HCT116 (cell line): ENCODE results near the gene KCNK16. TPM values are rescaled to one million over a fixed set of nuclear protein-coding genes. Genes with fewer than 3 reads are reported as not detected.

ENCODE experiments used
- ATAC-seq: fragments of 200-7000 bp; cut with Tn5 transposase; 2 replicates; pipeline ENCODE4 v1.9.1; 2020; ENCODE audit warnings: mild to moderate bottlenecking, moderate library complexity
- BruUV-seq: library from RNA; stranded (reverse); fragments of 400-500 nt; replicated peaks from 2 replicates; lab custom pipeline; 2021; lab: Mats Ljungman, UMichigan
- CTCF ChIA-PET: fragments of 300-600 bp; sonication (Branson Sonifier 250); formaldehyde crosslinking; loops from one replicate; lab custom pipeline; 2021; ENCODE audit warnings: antibody characterized with exemption; lab: Charles Lee
- POLR2A ChIA-PET: fragments of 300-600, 350-600 bp; sonication (Branson Sonifier 250); formaldehyde crosslinking; loops from one replicate; lab custom pipeline; 2021; ENCODE audit warnings: antibody characterized with exemption; lab: Charles Lee
- RAD21 ChIA-PET, 2 experiments: fragments of 300-600 bp; sonication (Branson Sonifier 250); formaldehyde crosslinking; loops; one replicate each; lab custom pipeline; 2023; ENCODE audit warnings: low total read pairs in 2 of 2; ENCODE audit not compliant: uncharacterized antibody in 2 of 2, unreplicated experiment in 2 of 2, low non-redundant PET in 1 of 2; lab: Charles Lee
- DNase-seq: peaks from one replicate; pipeline ENCODE4 v3.0.0-alpha.2; 2010; ENCODE audit warnings: low read depth, low spot score
- H2AFZ ChIP-seq: fragments of 200-600 bp; shearing (Covaris generic), sonication (generic); 2 replicates; pipeline ENCODE4 v1.6.1; 2017; ENCODE audit warnings: low read depth, mixed run types, mixed read lengths, antibody characterized with exemption, low read length; ENCODE audit not compliant: poor library complexity, severe bottlenecking
- H3K27ac ChIP-seq: 2 replicates; pipeline ENCODE4 v1.5.1; 2012; ENCODE audit warnings: low read depth, low read length
- H3K27me3 ChIP-seq: fragments of 200-600 bp; sonication (generic); 2 replicates; pipeline ENCODE4 v1.6.1; 2016; ENCODE audit warnings: mixed run types, low read length, mixed read lengths; ENCODE audit not compliant: insufficient read depth
- H3K36me3 ChIP-seq, 2 experiments: fragments of 200-500 bp in 1 of 2; fragments of 200-600 bp in 1 of 2; sonication (Bioruptor generic) in 1 of 2; sonication (generic) in 1 of 2; 2 replicates each; pipeline versions ENCODE4 v1.5.1 to v1.6.1; 2014 to 2016; ENCODE audit warnings: low read length in 2 of 2, inconsistent platforms in 1 of 2, mixed read lengths in 1 of 2, mixed run types in 1 of 2; ENCODE audit not compliant: insufficient read depth in 2 of 2, control insufficient read depth in 1 of 2
- H3K4me1 ChIP-seq, 2 experiments: fragments of 200-600 bp in 1 of 2; sonication (generic) in 1 of 2; 2 replicates each; pipeline versions ENCODE4 v1.5.1 to v1.6.1; 2012 to 2017; ENCODE audit warnings: low read length in 2 of 2, inconsistent platforms in 1 of 2, mild to moderate bottlenecking in 1 of 2, mixed read lengths in 1 of 2, mixed run types in 1 of 2, moderate library complexity in 1 of 2; ENCODE audit not compliant: insufficient read depth in 2 of 2, control insufficient read depth in 1 of 2
- H3K4me2 ChIP-seq: fragments of 200-600 bp; sonication (generic); 2 replicates; pipeline ENCODE4 v1.6.1; 2017; ENCODE audit warnings: mixed run types, low read length, mixed read lengths
- H3K4me3 ChIP-seq, 2 experiments: fragments of 200-600 bp in 1 of 2; sonication (generic) in 1 of 2; replicated peaks in 1 of 2; 2 replicates each; pipeline ENCODE4 v1.5.1; 2011 to 2016; ENCODE audit warnings: low read length in 2 of 2, control low read depth in 1 of 2, low read depth in 1 of 2, mild to moderate bottlenecking in 1 of 2, mixed read lengths in 1 of 2, mixed run types in 1 of 2
- H3K79me2 ChIP-seq: fragments of 200-600 bp; sonication (generic); 2 replicates; pipeline ENCODE4 v1.6.1; 2017; ENCODE audit warnings: mild to moderate bottlenecking, mixed run types, low read length, moderate library complexity, mixed read lengths; ENCODE audit not compliant: insufficient read depth
- H3K9ac ChIP-seq: fragments of 200-600 bp; sonication (generic); 2 replicates; pipeline ENCODE4 v1.6.1; 2016; ENCODE audit warnings: low read length, mixed read lengths
- H3K9me2 ChIP-seq: fragments of 200-600 bp; sonication (generic), shearing (Covaris generic); 2 replicates; pipeline ENCODE4 v1.6.1; 2017; ENCODE audit warnings: mixed run types, mild to moderate bottlenecking, moderate library complexity; ENCODE audit not compliant: insufficient read depth
- H3K9me3 ChIP-seq, 2 experiments: fragments of 200-500 bp in 1 of 2; fragments of 200-600 bp in 1 of 2; sonication (Bioruptor generic) in 1 of 2; sonication (generic) in 1 of 2; 2 replicates each; pipeline ENCODE4 v1.6.1; 2014 to 2017; ENCODE audit warnings: low read length in 2 of 2, mixed read lengths in 2 of 2, inconsistent platforms in 1 of 2, low read depth in 1 of 2, mild to moderate bottlenecking in 1 of 2, mixed run types in 1 of 2, moderate library complexity in 1 of 2; ENCODE audit not compliant: control insufficient read depth in 1 of 2, insufficient read depth in 1 of 2
- H4K20me1 ChIP-seq: fragments of 200-600 bp; sonication (generic), shearing (Covaris generic); 2 replicates; pipeline ENCODE4 v1.6.1; 2017; ENCODE audit warnings: mixed run types, mild to moderate bottlenecking, moderate library complexity; ENCODE audit not compliant: insufficient read depth
- EGR1 ChIP-seq: IDR thresholded peaks from 2 replicates; pipeline ENCODE4 v1.6.1; 2012; ENCODE audit warnings: low read depth
- ELF1 ChIP-seq: IDR thresholded peaks from 2 replicates; pipeline ENCODE4 v1.6.1; 2012; ENCODE audit warnings: low read depth, borderline replicate concordance
- EZH2phosphoT487 ChIP-seq: fragments of 200-600 bp; IDR thresholded peaks from 2 replicates; pipeline ENCODE4 v1.6.1; 2018; ENCODE audit warnings: antibody characterized with exemption, borderline replicate concordance
- FOSL1 ChIP-seq: IDR thresholded peaks from 2 replicates; pipeline ENCODE4 v1.6.1; 2012; ENCODE audit warnings: low read depth
- JUND ChIP-seq: IDR thresholded peaks from 2 replicates; pipeline ENCODE4 v1.6.1; 2012
- MAX ChIP-seq: IDR thresholded peaks from 2 replicates; pipeline ENCODE4 v1.6.1; 2012
- POLR2A ChIP-seq: IDR thresholded peaks from 2 replicates; pipeline ENCODE4 v1.7.0; 2011; ENCODE audit warnings: borderline replicate concordance; ENCODE audit not compliant: insufficient read depth, insufficient read length; ENCODE audit errors: extremely low read depth
- POLR2AphosphoS5 ChIP-seq: IDR thresholded peaks from 2 replicates; pipeline ENCODE4 v1.6.1; 2011; ENCODE audit warnings: mild to moderate bottlenecking, low read depth, low read length, moderate library complexity
- RAD21 ChIP-seq: IDR thresholded peaks from 2 replicates; pipeline ENCODE4 v1.6.1; 2012; ENCODE audit warnings: low read depth, mild to moderate bottlenecking
- SP1 ChIP-seq: IDR thresholded peaks from 2 replicates; pipeline ENCODE4 v1.6.1; 2012; ENCODE audit warnings: low read depth
- TCF7L2 ChIP-seq: IDR thresholded peaks from 2 replicates; pipeline ENCODE4 v1.7.0; 2011; ENCODE audit warnings: borderline replicate concordance, inconsistent platforms; ENCODE audit not compliant: insufficient read depth, insufficient read length; ENCODE audit errors: extremely low read depth
- YY1 ChIP-seq: IDR thresholded peaks from 2 replicates; pipeline ENCODE4 v1.6.1; 2011; ENCODE audit warnings: low read length, low read depth, moderate library complexity, mild to moderate bottlenecking; ENCODE audit not compliant: insufficient replicate concordance; ENCODE audit errors: extremely low read depth
- ZFX ChIP-seq: fragments of 450-650 bp; IDR thresholded peaks from 2 replicates; pipeline ENCODE4 v1.6.1; 2017
- ZNF274 ChIP-seq: fragments of 200-500 bp; sonication (Bioruptor generic); IDR thresholded peaks from 2 replicates; pipeline ENCODE4 v1.6.1; 2014; ENCODE audit warnings: mild to moderate bottlenecking, low read depth, low read length, inconsistent platforms
- intact Hi-C: fragments of 100-400 bp; cut with micrococcal nuclease; formaldehyde crosslinking; loops from 2 replicates; pipeline ENCODE4 v1.10.0; 2022
- total RNA-seq: library from RNA; stranded (reverse); gene quantifications from one replicate; pipeline ENCODE4 v1.2.1, GENCODE V29; 2021; ENCODE audit not compliant: unreplicated experiment
- TF ChIP-seq, protein P1 (sequence below), 3 experiments: fragments of 200-600 bp in 1 of 3; sonication (generic) in 1 of 3; IDR thresholded peaks in 2 of 3; conservative IDR thresholded peaks in 1 of 3; 2 replicates each; pipeline ENCODE4 v1.5.1; 2012 to 2017; ENCODE audit warnings: low read depth in 2 of 3, low read length in 2 of 3, antibody characterized with exemption in 1 of 3, borderline replicate concordance in 1 of 3, control low read depth in 1 of 3, mild to moderate bottlenecking in 1 of 3, mixed read lengths in 1 of 3, mixed run types in 1 of 3, moderate library complexity in 1 of 3; ENCODE audit not compliant: insufficient read depth in 1 of 3
- TF ChIP-seq, protein P2 (sequence below): IDR thresholded peaks from 2 replicates; pipeline ENCODE4 v1.6.1; 2011; ENCODE audit warnings: mild to moderate bottlenecking, low read length, moderate library complexity; ENCODE audit not compliant: insufficient replicate concordance; ENCODE audit errors: extremely low read depth
- TF ChIP-seq, protein P3 (sequence below): IDR thresholded peaks from 2 replicates; pipeline ENCODE4 v1.6.1; 2012; ENCODE audit warnings: low read depth
- TF ChIP-seq, protein P4 (sequence below): IDR thresholded peaks from 2 replicates; pipeline ENCODE4 v1.6.1; 2012

KCNK16 gene
- total RNA-seq, 1 experiment from 2014 or later = not detected

- TF ChIP-seq JUND = no peak
- TF ChIP-seq, protein P1, sequence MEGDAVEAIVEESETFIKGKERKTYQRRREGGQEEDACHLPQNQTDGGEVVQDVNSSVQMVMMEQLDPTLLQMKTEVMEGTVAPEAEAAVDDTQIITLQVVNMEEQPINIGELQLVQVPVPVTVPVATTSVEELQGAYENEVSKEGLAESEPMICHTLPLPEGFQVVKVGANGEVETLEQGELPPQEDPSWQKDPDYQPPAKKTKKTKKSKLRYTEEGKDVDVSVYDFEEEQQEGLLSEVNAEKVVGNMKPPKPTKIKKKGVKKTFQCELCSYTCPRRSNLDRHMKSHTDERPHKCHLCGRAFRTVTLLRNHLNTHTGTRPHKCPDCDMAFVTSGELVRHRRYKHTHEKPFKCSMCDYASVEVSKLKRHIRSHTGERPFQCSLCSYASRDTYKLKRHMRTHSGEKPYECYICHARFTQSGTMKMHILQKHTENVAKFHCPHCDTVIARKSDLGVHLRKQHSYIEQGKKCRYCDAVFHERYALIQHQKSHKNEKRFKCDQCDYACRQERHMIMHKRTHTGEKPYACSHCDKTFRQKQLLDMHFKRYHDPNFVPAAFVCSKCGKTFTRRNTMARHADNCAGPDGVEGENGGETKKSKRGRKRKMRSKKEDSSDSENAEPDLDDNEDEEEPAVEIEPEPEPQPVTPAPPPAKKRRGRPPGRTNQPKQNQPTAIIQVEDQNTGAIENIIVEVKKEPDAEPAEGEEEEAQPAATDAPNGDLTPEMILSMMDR (IDR thresholded peaks at IDR 0.05 in 2 of 3, conservative IDR thresholded peaks at IDR 0.05 in 1 of 3; ENCODE audit: borderline replicate concordance in 1 of 3, insufficient read depth in 1 of 3, low read depth in 2 of 3, low read length in 2 of 3) = no peak
- no peak for TF ChIP-seq EZH2phosphoT487
- no peak for TF ChIP-seq FOSL1
- TF ChIP-seq POLR2A = no peak
- no peak for TF ChIP-seq SP1
- no peak for TF ChIP-seq RAD21
- TF ChIP-seq, protein P2, sequence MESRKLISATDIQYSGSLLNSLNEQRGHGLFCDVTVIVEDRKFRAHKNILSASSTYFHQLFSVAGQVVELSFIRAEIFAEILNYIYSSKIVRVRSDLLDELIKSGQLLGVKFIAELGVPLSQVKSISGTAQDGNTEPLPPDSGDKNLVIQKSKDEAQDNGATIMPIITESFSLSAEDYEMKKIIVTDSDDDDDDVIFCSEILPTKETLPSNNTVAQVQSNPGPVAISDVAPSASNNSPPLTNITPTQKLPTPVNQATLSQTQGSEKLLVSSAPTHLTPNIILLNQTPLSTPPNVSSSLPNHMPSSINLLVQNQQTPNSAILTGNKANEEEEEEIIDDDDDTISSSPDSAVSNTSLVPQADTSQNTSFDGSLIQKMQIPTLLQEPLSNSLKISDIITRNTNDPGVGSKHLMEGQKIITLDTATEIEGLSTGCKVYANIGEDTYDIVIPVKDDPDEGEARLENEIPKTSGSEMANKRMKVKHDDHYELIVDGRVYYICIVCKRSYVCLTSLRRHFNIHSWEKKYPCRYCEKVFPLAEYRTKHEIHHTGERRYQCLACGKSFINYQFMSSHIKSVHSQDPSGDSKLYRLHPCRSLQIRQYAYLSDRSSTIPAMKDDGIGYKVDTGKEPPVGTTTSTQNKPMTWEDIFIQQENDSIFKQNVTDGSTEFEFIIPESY = no peak
- TF ChIP-seq, all 23 proteins: peak for 0
Observed at GRCh38 chr6:39274471-39274870, 48.0 kb downstream of the KCNK16 start (continued).

DNA sequence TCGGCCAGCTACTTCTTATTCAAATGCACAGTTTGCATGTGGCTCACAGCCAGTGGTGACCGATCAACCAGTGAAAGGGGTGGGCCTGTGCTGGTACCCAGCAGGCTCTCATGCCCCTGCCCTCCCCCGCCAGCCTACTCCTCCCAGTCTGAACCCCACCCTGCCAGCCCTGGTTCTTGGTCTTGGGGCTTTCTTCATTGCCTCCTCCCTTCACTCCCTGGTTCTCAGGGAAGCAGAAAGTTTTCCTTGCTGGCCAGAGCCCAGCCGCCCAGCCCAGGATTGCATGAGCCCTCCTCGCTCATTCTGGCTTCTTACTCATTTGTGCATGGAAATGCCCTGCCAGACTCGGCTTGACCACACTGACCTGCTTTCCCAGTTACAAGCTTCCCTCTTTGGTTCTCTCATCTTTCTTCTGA lies 49.1 kb downstream of the KCNK16 start:
- Histone ChIP-seq H3K4me3 (no peak overlapping the region), H3K9ac (no peak overlapping the region), H2AFZ (no peak overlapping the region), H3K4me1 (peaks cover 0 to 10% of the 10 kb centered on the region in 2 experiments; a peak in 1 of 4 replicates), H3K79me2 (no peaks in the 10 kb centered on the region), H3K9me3 (no peaks in the 10 kb centered on the region), H3K36me3 (no peaks in the 10 kb centered on the region), H4K20me1 (no peaks in the 10 kb centered on the region), H3K27ac (no peak overlapping the region), H3K9me2 (no peaks in the 10 kb centered on the region), H3K27me3 (no peaks in the 10 kb centered on the region), H3K4me2 (no peak overlapping the region)
- RAD21 ChIA-PET = no interaction called here
- DNase-seq = no peak
- no peak for ATAC-seq
- no TSS peak for BruUV-seq
- POLR2A ChIA-PET = no interaction called here
- intact Hi-C loops = no loop called here
- CTCF ChIA-PET = no interaction called here
- TF ChIP-seq MAX = no peak
- TF ChIP-seq, protein P3, sequence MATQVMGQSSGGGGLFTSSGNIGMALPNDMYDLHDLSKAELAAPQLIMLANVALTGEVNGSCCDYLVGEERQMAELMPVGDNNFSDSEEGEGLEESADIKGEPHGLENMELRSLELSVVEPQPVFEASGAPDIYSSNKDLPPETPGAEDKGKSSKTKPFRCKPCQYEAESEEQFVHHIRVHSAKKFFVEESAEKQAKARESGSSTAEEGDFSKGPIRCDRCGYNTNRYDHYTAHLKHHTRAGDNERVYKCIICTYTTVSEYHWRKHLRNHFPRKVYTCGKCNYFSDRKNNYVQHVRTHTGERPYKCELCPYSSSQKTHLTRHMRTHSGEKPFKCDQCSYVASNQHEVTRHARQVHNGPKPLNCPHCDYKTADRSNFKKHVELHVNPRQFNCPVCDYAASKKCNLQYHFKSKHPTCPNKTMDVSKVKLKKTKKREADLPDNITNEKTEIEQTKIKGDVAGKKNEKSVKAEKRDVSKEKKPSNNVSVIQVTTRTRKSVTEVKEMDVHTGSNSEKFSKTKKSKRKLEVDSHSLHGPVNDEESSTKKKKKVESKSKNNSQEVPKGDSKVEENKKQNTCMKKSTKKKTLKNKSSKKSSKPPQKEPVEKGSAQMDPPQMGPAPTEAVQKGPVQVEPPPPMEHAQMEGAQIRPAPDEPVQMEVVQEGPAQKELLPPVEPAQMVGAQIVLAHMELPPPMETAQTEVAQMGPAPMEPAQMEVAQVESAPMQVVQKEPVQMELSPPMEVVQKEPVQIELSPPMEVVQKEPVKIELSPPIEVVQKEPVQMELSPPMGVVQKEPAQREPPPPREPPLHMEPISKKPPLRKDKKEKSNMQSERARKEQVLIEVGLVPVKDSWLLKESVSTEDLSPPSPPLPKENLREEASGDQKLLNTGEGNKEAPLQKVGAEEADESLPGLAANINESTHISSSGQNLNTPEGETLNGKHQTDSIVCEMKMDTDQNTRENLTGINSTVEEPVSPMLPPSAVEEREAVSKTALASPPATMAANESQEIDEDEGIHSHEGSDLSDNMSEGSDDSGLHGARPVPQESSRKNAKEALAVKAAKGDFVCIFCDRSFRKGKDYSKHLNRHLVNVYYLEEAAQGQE = no peak
- no peak for TF ChIP-seq YY1
- no peak for TF ChIP-seq POLR2AphosphoS5
- TF ChIP-seq ZNF274 = no peak
- TF ChIP-seq ELF1 = no peak
- no peak for TF ChIP-seq ZFX
- TF ChIP-seq, protein P4, sequence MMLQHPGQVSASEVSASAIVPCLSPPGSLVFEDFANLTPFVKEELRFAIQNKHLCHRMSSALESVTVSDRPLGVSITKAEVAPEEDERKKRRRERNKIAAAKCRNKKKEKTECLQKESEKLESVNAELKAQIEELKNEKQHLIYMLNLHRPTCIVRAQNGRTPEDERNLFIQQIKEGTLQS = no peak
- TF ChIP-seq TCF7L2 = no peak
- TF ChIP-seq EGR1 = no peak
